Tibial artery (tissue), 4 donors: ENCODE measurements around the gene RPTOR.

Source experiments
- DNase-seq, 2 donors: peaks; one replicate each; pipeline ENCODE4 v3.0.0-alpha.2; 2019
- H3K27ac ChIP-seq, 2 donors: fragments of 200-600 bp; sonication (generic) in 1 of 2; 1 replicate in 1 of 2; 2 replicates in 1 of 2; pipeline ENCODE4 v1.5.1; 2018 to 2019; ENCODE audit warnings: mild to moderate bottlenecking in 1 of 2
- H3K27me3 ChIP-seq, 2 donors: fragments of 200-600 bp; sonication (generic) in 1 of 2; one replicate each; pipeline versions ENCODE4 v1.5.1 to v1.6.0; 2016 to 2019
- H3K36me3 ChIP-seq, 3 donors: fragments of 200-600 bp; sonication (generic) in 2 of 3; one replicate each; pipeline ENCODE4 v1.5.1; 2016 to 2019; ENCODE audit warnings: mild to moderate bottlenecking in 2 of 3
- H3K4me1 ChIP-seq, 4 donors: fragments of 200-600 bp; sonication (generic) in 2 of 4; 1 replicate in 3 of 4; 2 replicates in 1 of 4; pipeline ENCODE4 v1.5.1; 2016 to 2019
- H3K4me3 ChIP-seq, 2 donors: fragments of 200-600 bp; sonication (generic) in 1 of 2; 1 replicate in 1 of 2; 2 replicates in 1 of 2; pipeline ENCODE4 v1.5.1; 2018 to 2019; ENCODE audit warnings: mild to moderate bottlenecking in 2 of 2
- H3K9me3 ChIP-seq, 3 donors: fragments of 200-600 bp; sonication (generic) in 1 of 3; one replicate each; pipeline ENCODE4 v1.5.1; 2016 to 2019
- intact Hi-C: fragments of 100-400 bp; cut with DNase I; formaldehyde crosslinking; loops from one replicate; pipeline ENCODE4 v1.15.0; 2023; ENCODE audit warnings: low total_unique reads
- TF ChIP-seq, protein P1 (sequence below), 2 experiments: fragments of 200-600 bp in 1 of 2; fragments of 450-650 bp in 1 of 2; IDR thresholded peaks; one replicate each; pipeline ENCODE4 v1.5.1; 2017 to 2019; ENCODE audit warnings: antibody characterized with exemption in 2 of 2, mild to moderate bottlenecking in 1 of 2, moderate library complexity in 1 of 2

The RPTOR gene

DNA sequence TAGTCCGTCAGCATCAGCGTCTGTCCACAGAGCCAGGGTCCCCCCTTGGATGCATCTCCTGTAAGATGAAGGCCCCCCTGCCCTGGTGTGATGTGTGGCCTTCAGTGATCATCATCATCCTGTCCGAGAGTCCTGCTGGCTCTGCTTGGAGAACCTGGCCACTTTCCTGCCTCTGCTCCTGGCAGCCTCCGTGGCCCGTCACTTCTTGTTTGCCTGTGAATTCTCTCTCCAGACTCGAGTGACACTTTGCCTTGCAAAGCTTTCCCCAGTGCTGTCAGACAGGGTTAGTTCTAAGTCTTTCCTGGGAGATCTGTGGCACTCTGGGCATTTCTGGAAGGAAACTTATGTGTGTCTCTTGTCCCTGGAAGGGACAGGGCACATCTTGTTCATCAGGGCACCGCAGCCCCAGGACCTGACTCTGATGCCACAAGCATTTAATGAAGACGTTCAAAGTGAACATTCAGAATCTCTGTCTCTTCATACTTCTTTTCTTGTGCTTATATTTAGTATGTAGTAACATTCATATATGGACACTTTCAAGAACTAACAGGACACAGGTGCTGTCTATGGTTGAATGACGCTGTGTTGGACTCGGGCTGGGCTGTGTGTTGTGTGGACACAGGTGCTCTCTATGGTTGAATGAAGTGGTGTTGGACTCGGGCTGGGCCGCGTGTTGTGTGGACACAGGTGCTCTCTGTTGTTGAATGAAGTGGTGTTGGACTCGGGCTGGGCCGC lies 68.5 kb downstream of the RPTOR start:
- Histone ChIP-seq H3K9me3 (no peaks in the 10 kb centered on the region), H3K27ac (no peak overlapping the region), H3K27me3 (no peaks in the 10 kb centered on the region), H3K36me3 (no peaks in the 10 kb centered on the region), H3K4me1 (no peaks in the 10 kb centered on the region), H3K4me3 (no peak overlapping the region)
- TF ChIP-seq, protein P1, sequence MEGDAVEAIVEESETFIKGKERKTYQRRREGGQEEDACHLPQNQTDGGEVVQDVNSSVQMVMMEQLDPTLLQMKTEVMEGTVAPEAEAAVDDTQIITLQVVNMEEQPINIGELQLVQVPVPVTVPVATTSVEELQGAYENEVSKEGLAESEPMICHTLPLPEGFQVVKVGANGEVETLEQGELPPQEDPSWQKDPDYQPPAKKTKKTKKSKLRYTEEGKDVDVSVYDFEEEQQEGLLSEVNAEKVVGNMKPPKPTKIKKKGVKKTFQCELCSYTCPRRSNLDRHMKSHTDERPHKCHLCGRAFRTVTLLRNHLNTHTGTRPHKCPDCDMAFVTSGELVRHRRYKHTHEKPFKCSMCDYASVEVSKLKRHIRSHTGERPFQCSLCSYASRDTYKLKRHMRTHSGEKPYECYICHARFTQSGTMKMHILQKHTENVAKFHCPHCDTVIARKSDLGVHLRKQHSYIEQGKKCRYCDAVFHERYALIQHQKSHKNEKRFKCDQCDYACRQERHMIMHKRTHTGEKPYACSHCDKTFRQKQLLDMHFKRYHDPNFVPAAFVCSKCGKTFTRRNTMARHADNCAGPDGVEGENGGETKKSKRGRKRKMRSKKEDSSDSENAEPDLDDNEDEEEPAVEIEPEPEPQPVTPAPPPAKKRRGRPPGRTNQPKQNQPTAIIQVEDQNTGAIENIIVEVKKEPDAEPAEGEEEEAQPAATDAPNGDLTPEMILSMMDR (IDR thresholded peaks at IDR 0.05) = no peak
- DNase-seq = no peak
- intact Hi-C loops = no loop called here

DNA sequence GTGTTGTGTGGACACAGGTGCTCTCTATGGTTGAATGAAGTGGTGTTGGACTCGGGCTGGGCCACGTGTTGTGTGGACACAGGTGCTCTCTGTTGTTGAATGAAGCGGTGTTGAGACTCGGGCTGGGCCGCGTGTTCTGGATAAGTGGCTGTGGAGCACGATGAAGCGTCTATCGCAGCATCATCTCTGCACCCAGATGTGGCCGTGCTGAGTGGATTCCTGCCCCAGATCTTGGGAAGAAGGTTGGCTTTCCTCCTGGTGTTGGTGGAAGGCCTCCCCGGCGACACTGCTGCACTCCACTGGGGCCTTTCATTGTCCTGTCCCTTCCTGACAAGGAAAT lies 69.1 kb downstream of the RPTOR start:
- intact Hi-C loops = no loop called here
- no peak overlapping the region for H3K27ac ChIP-seq
- no peaks in the 10 kb centered on the region for H3K4me1 ChIP-seq
- no peaks in the 10 kb centered on the region for H3K9me3 ChIP-seq
- no peak overlapping the region for H3K4me3 ChIP-seq
- H3K36me3 ChIP-seq = no peaks in the 10 kb centered on the region
- H3K27me3 ChIP-seq = no peaks in the 10 kb centered on the region
- no peak for DNase-seq
- TF ChIP-seq, protein P1 (IDR thresholded peaks at IDR 0.05) = no peak

- intact Hi-C loops = no loop called here
- TF ChIP-seq, protein P1 (IDR thresholded peaks at IDR 0.05) = no peak
These were observed 69.9 kb downstream of the RPTOR start for GRCh38 chr17:80614332-80615047.

GRCh38 chr17:80615376-80615775 lies 70.7 kb downstream of the RPTOR start:
- H3K4me1 ChIP-seq = no peaks in the 10 kb centered on the region

More at GRCh38 chr17:80614332-80615047, 69.9 kb downstream of the RPTOR start:
- H3K4me1 ChIP-seq = no peaks in the 10 kb centered on the region
- H3K27ac ChIP-seq = no peak overlapping the region
- H3K36me3 ChIP-seq = no peaks in the 10 kb centered on the region
- DNase-seq = no peak
- H3K9me3 ChIP-seq = no peaks in the 10 kb centered on the region
- H3K27me3 ChIP-seq = no peaks in the 10 kb centered on the region
- H3K4me3 ChIP-seq = no peak overlapping the region

DNA sequence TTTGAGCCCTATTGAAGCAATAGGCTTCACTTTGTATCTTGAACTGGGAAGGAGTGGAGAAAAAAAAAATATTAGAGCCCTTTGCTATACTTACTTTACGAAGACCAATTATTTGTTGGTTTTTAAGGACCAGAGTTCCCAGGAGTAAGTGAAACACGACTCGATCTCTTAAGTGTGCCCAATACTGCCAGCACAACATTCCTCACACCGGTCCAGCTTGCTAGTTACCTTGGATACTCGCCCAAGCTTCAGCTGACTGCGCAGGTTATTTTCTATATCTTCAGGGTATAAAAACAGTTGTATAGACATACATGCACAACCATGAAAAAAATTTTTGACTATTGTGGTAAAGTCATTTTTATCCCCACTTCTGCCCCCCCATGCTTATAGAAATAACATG lies 72.1 kb downstream of the RPTOR start:
- TF ChIP-seq, protein P1 (IDR thresholded peaks at IDR 0.05) = no peak
- Histone ChIP-seq H3K27me3 (no peaks in the 10 kb centered on the region), H3K4me3 (no peak overlapping the region), H3K36me3 (no peaks in the 10 kb centered on the region), H3K9me3 (no peaks in the 10 kb centered on the region), H3K4me1 (peaks cover 0 to 2% (median 0%) of the 10 kb centered on the region in 4 donors), H3K27ac (no peak overlapping the region)
- no peak for DNase-seq
- intact Hi-C loops = no loop called here

More at GRCh38 chr17:80615376-80615775, 70.7 kb downstream of the RPTOR start:
- TF ChIP-seq, protein P1 (IDR thresholded peaks at IDR 0.05) = no peak
- Histone ChIP-seq H3K27me3 (no peaks in the 10 kb centered on the region), H3K27ac (no peak overlapping the region), H3K36me3 (no peaks in the 10 kb centered on the region), H3K4me3 (no peak overlapping the region), H3K9me3 (no peaks in the 10 kb centered on the region)
- DNase-seq = no peak
- intact Hi-C loops = no loop called here
